ENCODE data around the gene SPTBN4.

Gene SPTBN4

GRCh38 chr19:40607311-40608239, 140.8 kb downstream of the SPTBN4 start:
- no peak for DNase-seq

- DNase-seq, result no peak
Measured at GRCh38 chr19:40608240-40608621, 141.4 kb downstream of the SPTBN4 start.

GRCh38 chr19:40608957-40609356, 142.2 kb downstream of the SPTBN4 start:
- DNase-seq, result no peak

GRCh38 chr19:40609561-40610395, 143.0 kb downstream of the SPTBN4 start:
- peak; percentile 93 for DNase-seq

GRCh38 chr19:40610396-40611064, 143.7 kb downstream of the SPTBN4 start:
- DNase-seq, result peak; percentile 58

- no peak for DNase-seq
Measured at GRCh38 chr19:40611096-40611495, 144.3 kb downstream of the SPTBN4 start.

- no peak for DNase-seq
Measured at GRCh38 chr19:40611900-40612698, 145.3 kb downstream of the SPTBN4 start.

GRCh38 chr19:40612831-40613689, 146.3 kb downstream of the SPTBN4 start:
- DNase-seq, result peak; percentile 80

GRCh38 chr19:40613690-40614621, 147.2 kb downstream of the SPTBN4 start:
- DNase-seq, result peak; percentile 84

GRCh38 chr19:40614622-40615411, 148.0 kb downstream of the SPTBN4 start:
- peak; percentile 96 for DNase-seq

- DNase-seq, result no peak
Measured at GRCh38 chr19:40616178-40616577, 149.4 kb downstream of the SPTBN4 start.

- DNase-seq, result no peak
Measured at GRCh38 chr19:40616941-40617340, 150.1 kb downstream of the SPTBN4 start.

- no peak for DNase-seq
Measured at GRCh38 chr19:40617961-40618360, 151.2 kb downstream of the SPTBN4 start.

- no peak for DNase-seq
Measured at GRCh38 chr19:40619333-40620160, 152.7 kb downstream of the SPTBN4 start.

GRCh38 chr19:40620161-40620485, 153.3 kb downstream of the SPTBN4 start:
- no peak for DNase-seq

GRCh38 chr19:40621283-40621682, 154.5 kb downstream of the SPTBN4 start:
- DNase-seq, result no peak

GRCh38 chr19:40621966-40622772, 155.4 kb downstream of the SPTBN4 start:
- no peak for DNase-seq

GRCh38 chr19:40622773-40623075, 155.9 kb downstream of the SPTBN4 start:
- DNase-seq, result no peak
